GM21447 (cell line): ENCODE results near the gene CARM1.

Experiments
- ATAC-seq: cut with Tn5 transposase; IDR thresholded peaks from one replicate; pipeline ENCODE4 v1.9.1; 2021; ENCODE audit not compliant: unreplicated experiment

The CARM1 gene

GRCh38 chr19:10899151-10899653 lies 27.8 kb downstream of the CARM1 start:
- ATAC-seq = no peak

GRCh38 chr19:10907925-10908324 lies 36.6 kb downstream of the CARM1 start:
- no peak for ATAC-seq

- ATAC-seq = no peak
These were observed 37.1 kb downstream of the CARM1 start for GRCh38 chr19:10908380-10908960.

GRCh38 chr19:10911579-10912363 lies 40.4 kb downstream of the CARM1 start:
- ATAC-seq = no peak

GRCh38 chr19:10912619-10913018 lies 41.3 kb downstream of the CARM1 start:
- no peak for ATAC-seq

- no peak for ATAC-seq
These were observed 42.5 kb downstream of the CARM1 start for GRCh38 chr19:10913716-10914340.

- ATAC-seq = no peak
These were observed 44.1 kb downstream of the CARM1 start for GRCh38 chr19:10915130-10916091.

- no peak for ATAC-seq
These were observed 45.2 kb downstream of the CARM1 start for GRCh38 chr19:10916602-10917001.

GRCh38 chr19:10918359-10918758 lies 47.0 kb downstream of the CARM1 start:
- no peak for ATAC-seq

- no peak for ATAC-seq
These were observed 48.3 kb downstream of the CARM1 start for GRCh38 chr19:10919352-10920287.

GRCh38 chr19:10920288-10920655 lies 48.9 kb downstream of the CARM1 start:
- ATAC-seq = no peak

- no peak for ATAC-seq
These were observed 49.4 kb downstream of the CARM1 start for GRCh38 chr19:10920781-10921180.

- ATAC-seq = no peak
These were observed 50.0 kb downstream of the CARM1 start for GRCh38 chr19:10921199-10921909.

- no peak for ATAC-seq
These were observed 50.7 kb downstream of the CARM1 start for GRCh38 chr19:10921910-10922637.

- ATAC-seq = no peak
These were observed 51.3 kb downstream of the CARM1 start for GRCh38 chr19:10922638-10923014.

- ATAC-seq = no peak
These were observed 52.1 kb downstream of the CARM1 start for GRCh38 chr19:10923260-10924112.

- ATAC-seq = no peak
These were observed 53.2 kb downstream of the CARM1 start for GRCh38 chr19:10924597-10924996.
